Spleen (tissue), 7 donors: Measurements from ENCODE around the gene TCTN3.

Experiments used
- CTCF ChIP-seq, 11 experiments: fragments of 200-600 bp in 7 of 11; fragments of 450-650 bp in 4 of 11; sonication (generic) in 4 of 11; IDR thresholded peaks in 8 of 11; conservative IDR thresholded peaks in 3 of 11; 1 replicate in 7 of 11; 2 replicates in 4 of 11; pipeline versions ENCODE4 v1.4.0 to v1.8.0; 2016 to 2021; ENCODE audit warnings: antibody characterized with exemption in 11 of 11, inconsistent platforms in 4 of 11, mild to moderate bottlenecking in 1 of 11
- POLR2A ChIP-seq, 3 donors: fragments of 450-650 bp; IDR thresholded peaks; one replicate each; pipeline ENCODE4 v1.5.1; 2017; ENCODE audit warnings: antibody characterized with exemption in 3 of 3, mild to moderate bottlenecking in 1 of 3
- donor health status: DM: no; HTN: no; CAD: no; lungs with moderate emphysema.
- donor health status: DM: no; HTN: no; CAD: no.
- donor health status: DM: no; HTN: no; CAD: no.

- TF ChIP-seq CTCF (IDR thresholded peaks at IDR 0.05 in 8 of 11, conservative IDR thresholded peaks at IDR 0.05 in 3 of 11) = no peak
- TF ChIP-seq POLR2A (IDR thresholded peaks at IDR 0.05) = no peak
These were observed 4.7 kb upstream of the TCTN3 start for GRCh38 chr10:95698415-95698814.
